Measurements from ENCODE around the gene VPS41.

VPS41 gene

DNA sequence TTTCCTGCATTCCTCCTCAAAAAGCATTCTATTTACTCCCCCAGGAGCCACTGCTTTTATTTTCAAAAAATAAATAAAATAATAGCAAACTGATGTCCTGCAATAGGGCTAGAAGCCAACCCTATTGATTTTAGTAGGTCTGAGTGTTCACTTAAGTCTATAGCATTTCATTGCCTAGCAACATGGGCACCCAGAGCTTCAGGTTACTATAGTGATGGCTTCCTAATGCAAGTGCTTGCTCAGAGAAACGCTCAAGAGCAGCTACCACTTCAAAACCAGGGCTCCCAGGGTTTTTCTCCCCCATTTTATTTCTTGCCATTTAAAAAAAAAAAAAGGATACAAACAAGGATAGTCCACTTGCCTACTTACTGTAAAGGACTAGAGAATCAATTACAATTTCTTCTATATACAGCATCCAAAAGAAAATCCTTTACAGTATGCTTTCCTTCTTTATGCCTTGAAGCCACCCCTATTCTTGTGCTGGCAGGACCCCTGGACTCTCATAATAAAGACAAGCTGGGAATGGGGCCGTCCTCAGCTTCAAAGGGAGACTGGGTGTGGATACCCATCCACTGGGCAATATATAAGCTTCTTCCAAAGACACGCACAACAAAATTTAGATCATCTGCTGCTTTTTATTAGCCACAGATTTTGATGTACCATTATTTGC, 133.3 kb downstream of the VPS41 start:
- TF ChIP-seq CTCF (IDR thresholded peaks at IDR 0.05; ENCODE audit: low read depth, low read length, missing control alignments), result no peak
- no peak overlapping the region for H3K4me3 ChIP-seq (ENCODE audit: low read depth, low read length)
- DNase-seq (ENCODE audit: low read depth), result no peak

GRCh38 chr7:38773430-38773829, 135.6 kb downstream of the VPS41 start:
- no peak for TF ChIP-seq CTCF (IDR thresholded peaks at IDR 0.05; ENCODE audit: low read depth, low read length, missing control alignments)
- DNase-seq (ENCODE audit: low read depth), result no peak
- no peak overlapping the region for H3K4me3 ChIP-seq (ENCODE audit: low read depth, low read length)

- no peak for DNase-seq (ENCODE audit: low read depth)
- H3K4me3 ChIP-seq (ENCODE audit: low read depth, low read length), result no peak overlapping the region
- no peak for TF ChIP-seq CTCF (IDR thresholded peaks at IDR 0.05; ENCODE audit: low read depth, low read length, missing control alignments)
Measured at GRCh38 chr7:38760226-38760625, 148.8 kb downstream of the VPS41 start.

DNA sequence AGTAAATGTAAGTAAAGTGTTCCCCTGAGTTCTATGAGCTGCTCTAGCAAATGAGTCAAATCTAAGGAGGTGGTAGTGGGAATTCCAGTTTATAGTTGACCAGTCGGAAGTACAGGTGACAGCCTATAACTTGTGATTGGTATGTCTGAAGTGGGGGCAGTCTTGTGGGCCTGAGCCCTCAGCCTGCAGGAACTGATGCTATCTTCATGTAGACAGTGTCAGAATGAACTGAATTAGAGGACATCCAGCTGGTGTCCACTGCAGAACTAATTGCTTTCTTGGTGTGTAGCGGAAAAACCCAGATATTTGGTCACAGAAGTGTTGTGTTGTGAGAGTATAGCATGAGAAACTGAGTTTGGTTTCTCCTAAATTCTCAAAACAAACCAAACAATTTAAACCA, 150.0 kb downstream of the VPS41 start:
- no peak for DNase-seq (ENCODE audit: low read depth)
- H3K4me3 ChIP-seq (ENCODE audit: low read depth, low read length), result no peak overlapping the region
- TF ChIP-seq CTCF (IDR thresholded peaks at IDR 0.05; ENCODE audit: low read depth, low read length, missing control alignments), result no peak

GRCh38 chr7:38757931-38758330, 151.1 kb downstream of the VPS41 start:
- TF ChIP-seq CTCF (IDR thresholded peaks at IDR 0.05; ENCODE audit: low read depth, low read length, missing control alignments), result no peak
- H3K4me3 ChIP-seq (ENCODE audit: low read depth, low read length), result no peak overlapping the region

DNA sequence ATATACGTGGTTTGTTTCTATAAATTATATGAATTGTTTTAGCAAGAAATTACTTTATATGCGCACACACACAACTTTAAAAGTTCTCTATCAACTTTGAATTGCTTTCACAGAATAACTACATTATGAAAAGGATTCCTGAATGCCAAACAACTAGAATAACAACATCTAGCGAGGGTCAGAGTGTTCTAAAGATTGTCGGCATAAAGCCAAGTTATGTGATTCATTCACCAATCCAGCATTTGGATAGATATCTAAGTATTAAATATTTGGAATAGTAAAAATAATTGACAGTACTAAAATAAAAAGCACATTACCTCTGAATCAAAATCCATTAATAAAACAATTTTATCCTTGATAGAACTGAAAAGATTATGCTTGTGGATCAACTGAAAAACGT, 152.5 kb downstream of the VPS41 start:
- TF ChIP-seq CTCF (IDR thresholded peaks at IDR 0.05; ENCODE audit: low read depth, low read length, missing control alignments), result no peak
- no peak for DNase-seq (ENCODE audit: low read depth)
- no peak overlapping the region for H3K4me3 ChIP-seq (ENCODE audit: low read depth, low read length)

More at GRCh38 chr7:38757931-38758330, 151.1 kb downstream of the VPS41 start:
- no peak for DNase-seq (ENCODE audit: low read depth)

GRCh38 chr7:38753347-38753746, 155.6 kb downstream of the VPS41 start:
- H3K4me3 ChIP-seq (ENCODE audit: low read depth, low read length), result no peak overlapping the region
- DNase-seq (ENCODE audit: low read depth), result peak; percentile 1
- TF ChIP-seq CTCF (IDR thresholded peaks at IDR 0.05; ENCODE audit: low read depth, low read length, missing control alignments), result no peak

Measured in GM12864 (cell line).